SIG-M5 treated with dmso at 0.1 percent for 504 hours (cell line): ENCODE data around the gene LSR.

ENCODE experiments used
- DNase-seq: peaks from one replicate; lab custom pipeline; 2025; ENCODE audit not compliant: unreplicated experiment; lab: John Stamatoyannopoulos, UW

The LSR gene

GRCh38 chr19:35298561-35298972 is 49.8 kb downstream of the LSR start:
- no peak for DNase-seq

- DNase-seq = no peak
Measured at GRCh38 chr19:35299523-35300338, 50.9 kb downstream of the LSR start.

GRCh38 chr19:35300339-35300649 is 51.5 kb downstream of the LSR start:
- no peak for DNase-seq

DNA sequence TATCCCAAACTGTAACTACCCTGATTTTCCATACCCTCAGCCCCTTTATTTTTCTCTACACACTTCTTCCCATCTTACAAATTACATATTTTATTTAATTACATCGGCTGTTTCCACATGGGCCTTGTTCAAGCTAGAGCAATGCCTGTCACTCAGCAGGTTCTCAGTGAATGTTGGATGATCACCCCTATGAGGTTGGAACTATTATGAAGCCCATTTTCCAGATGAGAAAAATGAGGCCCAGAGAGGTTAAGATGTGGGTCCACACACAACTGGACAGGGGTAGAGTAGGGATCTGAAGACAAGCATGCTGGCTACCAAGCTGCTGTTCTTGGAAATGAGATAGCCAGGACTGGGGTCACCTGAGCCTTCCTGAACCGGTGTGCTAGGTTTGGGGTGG is 53.2 kb downstream of the LSR start:
- no peak for DNase-seq

- no peak for DNase-seq
Measured at GRCh38 chr19:35302446-35302845, 53.6 kb downstream of the LSR start.

- DNase-seq = no peak
Measured at GRCh38 chr19:35303357-35303915, 54.6 kb downstream of the LSR start.

- DNase-seq = no peak
Measured at GRCh38 chr19:35304036-35304435, 55.2 kb downstream of the LSR start.

GRCh38 chr19:35305181-35305580 is 56.4 kb downstream of the LSR start:
- no peak for DNase-seq

DNA sequence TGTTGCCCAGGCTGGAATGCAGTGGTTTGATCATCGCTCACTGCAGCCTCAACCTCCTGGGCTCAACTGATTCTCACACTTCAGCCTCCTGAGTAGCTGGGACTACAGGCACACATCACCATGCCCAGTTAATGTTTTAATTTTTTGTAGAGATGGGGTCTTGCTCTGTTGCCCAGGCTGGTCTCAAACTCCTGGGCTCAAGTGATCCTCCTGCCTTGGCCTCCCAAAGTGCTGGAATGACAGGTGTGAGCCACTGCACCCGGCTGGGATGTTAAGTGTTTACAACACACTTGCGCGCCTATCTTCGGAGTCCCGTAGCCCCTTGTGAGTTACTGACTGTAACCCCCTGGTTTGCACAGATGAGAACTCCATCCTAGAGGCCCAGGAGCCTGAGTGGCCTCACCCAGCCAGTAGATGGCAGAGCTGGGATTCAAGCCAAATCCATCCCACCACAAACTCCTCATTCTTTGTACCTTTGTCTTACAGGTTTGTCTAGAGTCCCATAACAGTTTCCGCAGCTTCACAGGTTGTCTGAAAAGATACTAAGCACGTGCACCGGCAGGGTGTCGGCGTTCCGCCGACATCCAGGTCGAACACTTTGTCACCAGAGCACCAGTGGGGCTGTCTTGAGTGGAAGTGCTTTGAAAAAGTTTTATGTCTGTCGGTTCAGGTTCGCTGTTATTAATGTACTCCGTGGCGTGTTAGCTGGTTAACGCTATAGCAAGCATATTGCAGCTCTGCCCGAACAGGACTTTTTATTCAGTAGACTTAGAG is 57.9 kb downstream of the LSR start:
- DNase-seq = no peak

DNA sequence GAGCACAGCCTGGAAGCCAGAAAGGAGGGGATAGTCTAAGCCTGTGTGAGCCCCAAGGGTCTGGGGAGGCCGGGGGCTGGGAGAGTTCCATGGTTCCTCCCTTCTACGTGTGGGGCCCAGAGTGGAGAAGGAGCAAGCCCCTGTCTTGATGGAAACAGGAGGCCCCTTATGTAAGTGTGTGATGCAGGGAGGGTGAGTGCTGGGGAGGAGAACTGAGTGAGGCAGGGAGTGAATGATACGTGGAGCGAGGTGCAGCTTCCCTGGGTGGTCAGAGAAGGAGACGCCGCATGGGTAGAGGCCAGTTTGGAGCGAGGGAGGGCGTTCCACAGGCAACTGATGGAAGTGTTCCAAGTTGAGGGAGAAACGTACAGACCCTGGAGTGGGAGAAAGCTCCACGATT is 59.1 kb downstream of the LSR start:
- DNase-seq = no peak

- DNase-seq = no peak
Measured at GRCh38 chr19:35308910-35309309, 60.1 kb downstream of the LSR start.

DNA sequence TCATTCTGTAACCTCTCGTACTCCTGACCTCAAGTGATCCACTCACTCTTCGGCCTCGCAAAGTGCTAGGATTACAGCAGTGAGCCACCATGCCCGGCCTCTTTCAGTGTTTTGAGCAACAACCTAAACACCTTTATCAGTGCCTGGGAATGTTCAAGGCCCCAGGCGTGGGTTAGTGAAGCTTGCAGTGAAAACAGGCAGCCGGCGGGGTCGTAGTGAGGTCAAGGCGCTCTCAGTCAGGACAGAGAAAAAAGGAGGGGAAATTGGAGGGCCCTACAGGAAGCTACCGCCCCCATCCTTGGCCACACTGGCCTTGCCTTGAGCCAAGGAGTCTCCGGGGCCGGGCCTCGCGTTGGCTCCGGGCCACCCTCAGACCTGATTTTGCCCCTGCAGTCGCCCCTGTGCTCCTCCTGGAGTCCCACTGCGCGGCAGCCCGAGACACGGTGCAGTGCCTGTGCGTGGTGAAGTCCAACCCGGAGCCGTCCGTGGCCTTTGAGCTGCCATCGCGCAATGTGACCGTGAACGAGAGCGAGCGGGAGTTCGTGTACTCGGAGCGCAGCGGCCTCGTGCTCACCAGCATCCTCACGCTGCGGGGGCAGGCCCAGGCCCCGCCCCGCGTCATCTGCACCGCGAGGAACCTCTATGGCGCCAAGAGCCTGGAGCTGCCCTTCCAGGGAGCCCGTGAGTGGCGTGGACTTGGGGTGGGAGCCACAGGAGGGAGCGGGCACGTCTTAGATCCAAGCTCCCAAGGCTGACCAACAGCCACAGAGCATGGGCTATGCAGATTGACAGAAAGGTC is 60.9 kb downstream of the LSR start:
- DNase-seq = no peak

- DNase-seq = no peak
Measured at GRCh38 chr19:35310331-35310730, 61.5 kb downstream of the LSR start.

DNA sequence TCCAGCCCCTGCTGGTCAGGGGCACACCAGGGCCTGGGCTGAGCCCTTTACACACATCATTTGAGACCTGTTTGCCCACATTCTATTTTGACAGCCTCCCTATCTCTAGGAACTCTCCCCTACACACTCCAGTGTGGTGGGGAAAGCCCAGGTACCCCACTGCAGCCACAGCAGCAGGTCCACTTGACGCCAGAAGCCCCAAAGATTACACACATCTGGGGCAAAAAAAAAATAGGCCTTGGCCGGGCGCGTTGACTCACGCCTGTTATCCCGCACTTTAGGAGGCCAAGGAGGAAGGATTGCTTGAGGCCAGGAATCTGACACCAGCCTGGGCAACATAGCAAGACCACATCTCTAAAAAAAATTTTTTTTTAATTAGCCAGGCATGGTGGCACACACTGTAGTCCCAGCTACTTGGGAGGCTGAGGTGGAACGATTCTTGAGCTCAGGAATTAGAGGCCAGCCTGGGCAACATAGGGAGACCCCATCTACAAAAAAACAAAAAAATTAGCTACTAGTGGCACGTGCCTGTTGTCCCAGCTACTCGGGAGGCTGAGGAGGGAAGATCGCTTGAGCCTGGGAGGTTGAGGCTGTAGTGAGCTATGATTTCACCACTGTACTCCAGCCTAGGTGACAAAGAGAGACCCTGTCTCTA is 62.1 kb downstream of the LSR start:
- DNase-seq = no peak

GRCh38 chr19:35311901-35312665 is 63.3 kb downstream of the LSR start:
- no peak for DNase-seq

- DNase-seq = no peak
Measured at GRCh38 chr19:35313587-35313986, 64.8 kb downstream of the LSR start.

GRCh38 chr19:35314031-35314430 is 65.2 kb downstream of the LSR start:
- DNase-seq = no peak

- DNase-seq = no peak
Measured at GRCh38 chr19:35314858-35315470, 66.2 kb downstream of the LSR start.

- no peak for DNase-seq
Measured at GRCh38 chr19:35315883-35316282, 67.1 kb downstream of the LSR start.

- DNase-seq = no peak
Measured at GRCh38 chr19:35316560-35316959, 67.8 kb downstream of the LSR start.
